ENCODE results near the gene RBPJ. TPM values are rescaled to one million over a fixed set of nuclear protein-coding genes. Genes with fewer than 3 reads are reported as not detected.

The RBPJ gene
- total RNA-seq, 4 donors from 2014 or later: 60.4 to 99.3 (median 78.5) TPM

- DNase-seq: no peak
- 78 to 83% methylated on average over 5 of the region's 5 CpGs for WGBS, 2 donors
- H3K9me3 ChIP-seq: no peaks in the 10 kb centered on the region
- H3K36me3 ChIP-seq: no peaks in the 10 kb centered on the region
- no peak for TF ChIP-seq CTCF (IDR thresholded peaks at IDR 0.05)
- no peak for TF ChIP-seq POLR2A (IDR thresholded peaks at IDR 0.05)
- H3K4me1 ChIP-seq: peaks cover 5 to 8% of the 10 kb centered on the region in 2 donors
- intact Hi-C loops (cut with DNase I): no loop called here
- H3K4me3 ChIP-seq (replicated peaks in 1 of 3): no peak overlapping the region
- H3K27ac ChIP-seq: no peak overlapping the region
- H3K27me3 ChIP-seq: no peaks in the 10 kb centered on the region
Observed at GRCh38 chr4:26360864-26361263, 40.0 kb downstream of the RBPJ start.

GRCh38 chr4:26361297-26361696 lies 40.5 kb downstream of the RBPJ start:
- Histone ChIP-seq H3K9me3 (no peaks in the 10 kb centered on the region), H3K4me1 (peaks cover 5 to 6% of the 10 kb centered on the region in 2 donors), H3K36me3 (no peaks in the 10 kb centered on the region), H3K4me3 (replicated peaks in 1 of 3) (no peak overlapping the region), H3K27me3 (no peaks in the 10 kb centered on the region), H3K27ac (no peak overlapping the region)
- DNase-seq: no peak
- intact Hi-C loops (cut with DNase I): no loop called here
- 94 to 98% methylated on average over 2 of the region's 2 CpGs for WGBS, 2 donors
- TF ChIP-seq POLR2A (IDR thresholded peaks at IDR 0.05) (no peak), CTCF (IDR thresholded peaks at IDR 0.05) (no peak)

- Histone ChIP-seq H3K27ac (no peak overlapping the region), H3K36me3 (no peaks in the 10 kb centered on the region), H3K9me3 (no peaks in the 10 kb centered on the region), H3K27me3 (no peaks in the 10 kb centered on the region), H3K4me1 (peaks cover 5 to 9% of the 10 kb centered on the region in 2 donors), H3K4me3 (replicated peaks in 1 of 3) (no peak overlapping the region)
- DNase-seq: no peak
- intact Hi-C loops (cut with DNase I): no loop called here
- 96 to 97% methylated on average over 9 of the region's 9 CpGs for WGBS, 2 donors
- no peak for TF ChIP-seq POLR2A (IDR thresholded peaks at IDR 0.05)
- TF ChIP-seq CTCF (IDR thresholded peaks at IDR 0.05): no peak
Observed at GRCh38 chr4:26362745-26363439, 42.1 kb downstream of the RBPJ start.

GRCh38 chr4:26365537-26366150 lies 44.8 kb downstream of the RBPJ start:
- Histone ChIP-seq H3K36me3 (no peaks in the 10 kb centered on the region), H3K27me3 (no peaks in the 10 kb centered on the region), H3K4me3 (replicated peaks in 1 of 3) (no peak overlapping the region), H3K4me1 (peaks cover 5 to 18% of the 10 kb centered on the region in 2 donors), H3K27ac (no peak overlapping the region), H3K9me3 (no peaks in the 10 kb centered on the region)
- 77 to 87% methylated on average over 1 of the region's 1 CpG for WGBS, 2 donors
- no peak for DNase-seq
- TF ChIP-seq CTCF (IDR thresholded peaks at IDR 0.05) (no peak), POLR2A (IDR thresholded peaks at IDR 0.05) (no peak)
- intact Hi-C loops (cut with DNase I): no loop called here

- TF ChIP-seq CTCF (IDR thresholded peaks at IDR 0.05) (no peak), POLR2A (IDR thresholded peaks at IDR 0.05) (no peak)
- H3K27me3 ChIP-seq: no peaks in the 10 kb centered on the region
- DNase-seq: no peak
- H3K36me3 ChIP-seq: no peaks in the 10 kb centered on the region
- WGBS, 2 donors: 65 to 68% methylated on average over 1 of the region's 1 CpG
- H3K27ac ChIP-seq: no peak overlapping the region
- no peaks in the 10 kb centered on the region for H3K9me3 ChIP-seq
- peaks cover 4 to 20% of the 10 kb centered on the region in 2 donors for H3K4me1 ChIP-seq
- intact Hi-C loops (cut with DNase I): no loop called here
- H3K4me3 ChIP-seq (replicated peaks in 1 of 3): no peak overlapping the region
Observed at GRCh38 chr4:26367811-26368210, 47.0 kb downstream of the RBPJ start.
